HepG2 (cell line): ENCODE measurements around the gene RBM12. TPM values are rescaled to one million over a fixed set of nuclear protein-coding genes. Genes with fewer than 3 reads are reported as not detected.

ENCODE experiments used
- CEBPG ChIP-seq: IDR thresholded peaks from 2 replicates; pipeline ENCODE4 v1.6.1; 2016
- DNMT1 ChIP-seq: sonication (generic); formaldehyde crosslinking; IDR thresholded peaks from 2 replicates; pipeline ENCODE4 v1.5.1; 2020; ENCODE audit warnings: mild to moderate bottlenecking, missing genetic modification reagents
- DPF2 ChIP-seq: sonication (generic); formaldehyde crosslinking; IDR thresholded peaks from 2 replicates; pipeline ENCODE4 v1.4.0; 2020; ENCODE audit warnings: mild to moderate bottlenecking, low read depth, missing genetic modification reagents, borderline replicate concordance
- HNRNPK ChIP-seq: fragments of 200-400 bp; formaldehyde crosslinking; IDR thresholded peaks from 2 replicates; pipeline ENCODE4 v1.6.1; 2018; ENCODE audit warnings: low read length, low read depth, moderate library complexity, mild to moderate bottlenecking; ENCODE audit not compliant: poor library complexity, severe bottlenecking
- SRSF1 ChIP-seq: fragments of 200-400 bp; formaldehyde crosslinking; optimal IDR thresholded peaks from 2 replicates; pipeline ENCODE3; 2017; ENCODE audit warnings: mild to moderate bottlenecking, low read depth, low read length, moderate library complexity
- TBL1XR1 ChIP-seq: fragments of 150-350 bp; IDR thresholded peaks from 2 replicates; pipeline ENCODE4 v1.6.1; 2014; ENCODE audit warnings: borderline replicate concordance, low read length; ENCODE audit not compliant: partially characterized antibody
- TCF7 ChIP-seq: sonication (generic); IDR thresholded peaks from 2 replicates; pipeline ENCODE4 v1.6.1; 2016; ENCODE audit warnings: antibody characterized with exemption, low read depth
- ZBTB7A ChIP-seq: sonication (generic); formaldehyde crosslinking; IDR thresholded peaks from 2 replicates; pipeline ENCODE4 v1.8.0; 2022; ENCODE audit warnings: mild to moderate bottlenecking, missing genetic modification reagents
- ZFP41 ChIP-seq: sonication (generic); formaldehyde crosslinking; IDR thresholded peaks from 2 replicates; pipeline ENCODE4 v1.4.0; 2020; ENCODE audit warnings: mild to moderate bottlenecking, missing genetic modification reagents, borderline replicate concordance
- ZMAT3 ChIP-seq: sonication (generic); formaldehyde crosslinking; conservative IDR thresholded peaks from 2 replicates; pipeline ENCODE4 v1.7.0; 2021; ENCODE audit warnings: missing genetic modification reagents
- ZNF234 ChIP-seq: sonication (generic); formaldehyde crosslinking; conservative IDR thresholded peaks from 2 replicates; pipeline ENCODE4 v1.5.1; 2020; ENCODE audit warnings: mild to moderate bottlenecking, missing genetic modification reagents
- ZNF253 ChIP-seq: sonication (generic); formaldehyde crosslinking; IDR thresholded peaks from 2 replicates; pipeline ENCODE4 v1.8.0; 2022; ENCODE audit warnings: mild to moderate bottlenecking, missing genetic modification reagents, borderline replicate concordance
- ZNF709 ChIP-seq: sonication (generic); formaldehyde crosslinking; IDR thresholded peaks from 2 replicates; pipeline ENCODE4 v1.5.0; 2020; ENCODE audit warnings: mild to moderate bottlenecking, missing genetic modification reagents
- ZNF839 ChIP-seq: sonication (generic); formaldehyde crosslinking; IDR thresholded peaks from 2 replicates; pipeline ENCODE4 v1.4.0; 2020; ENCODE audit warnings: missing genetic modification reagents, mild to moderate bottlenecking, borderline replicate concordance
- ZSCAN31 ChIP-seq: sonication (generic); formaldehyde crosslinking; IDR thresholded peaks from 2 replicates; pipeline ENCODE4 v1.5.0; 2020; ENCODE audit warnings: low read depth, mild to moderate bottlenecking, missing genetic modification reagents
- polyA plus RNA-seq, 8 experiments: library from polyadenylated mRNA; depleted of rRNA in 3 of 8; stranded (reverse) in 7 of 8; unstranded in 1 of 8; fragments of >200 nt; fragmentation: Illumina TruSeq in 4 of 8; extraction: Trizol in 4 of 8; gene quantifications; 2 replicates each; pipeline versions ENCODE4 v1.2.1 to v1.2.3, GENCODE V29; 2011 to 2016; ENCODE audit warnings: low read depth in 4 of 8, missing spikeins in 1 of 8, mixed read lengths in 1 of 8; ENCODE audit not compliant: insufficient read depth in 1 of 8
- total RNA-seq, 5 experiments: library from RNA; depleted of rRNA; stranded (reverse); fragments of >200 nt; fragmentation: Illumina TruSeq; extraction: Trizol; gene quantifications; 2 replicates each; pipeline ENCODE4 v1.2.3, GENCODE V29; 2016; ENCODE audit warnings: low read depth in 1 of 5
- TF ChIP-seq, protein P1 (sequence below): sonication (generic); formaldehyde crosslinking; IDR thresholded peaks from 2 replicates; pipeline ENCODE4 v1.5.0; 2020; ENCODE audit warnings: missing genetic modification reagents, mild to moderate bottlenecking, borderline replicate concordance
- TF ChIP-seq, protein P2 (sequence below): sonication (generic); formaldehyde crosslinking; IDR thresholded peaks from 2 replicates; pipeline ENCODE4 v1.8.1; 2022; ENCODE audit warnings: low read depth, mild to moderate bottlenecking, missing genetic modification reagents
- TF ChIP-seq, protein P3 (sequence below): IDR thresholded peaks from 2 replicates; pipeline ENCODE4 v1.6.1; 2016
- TF ChIP-seq, protein P4 (sequence below): sonication (generic); formaldehyde crosslinking; IDR thresholded peaks from 2 replicates; pipeline ENCODE4 v1.4.0; 2020; ENCODE audit warnings: missing genetic modification reagents, borderline replicate concordance

RBM12 gene
- total and polyA plus RNA-seq, 2 of the 13 experiments (the other 11 are each of a cell fraction or from before 2014, with no cell fraction given): 97.9 to 104 TPM

DNA sequence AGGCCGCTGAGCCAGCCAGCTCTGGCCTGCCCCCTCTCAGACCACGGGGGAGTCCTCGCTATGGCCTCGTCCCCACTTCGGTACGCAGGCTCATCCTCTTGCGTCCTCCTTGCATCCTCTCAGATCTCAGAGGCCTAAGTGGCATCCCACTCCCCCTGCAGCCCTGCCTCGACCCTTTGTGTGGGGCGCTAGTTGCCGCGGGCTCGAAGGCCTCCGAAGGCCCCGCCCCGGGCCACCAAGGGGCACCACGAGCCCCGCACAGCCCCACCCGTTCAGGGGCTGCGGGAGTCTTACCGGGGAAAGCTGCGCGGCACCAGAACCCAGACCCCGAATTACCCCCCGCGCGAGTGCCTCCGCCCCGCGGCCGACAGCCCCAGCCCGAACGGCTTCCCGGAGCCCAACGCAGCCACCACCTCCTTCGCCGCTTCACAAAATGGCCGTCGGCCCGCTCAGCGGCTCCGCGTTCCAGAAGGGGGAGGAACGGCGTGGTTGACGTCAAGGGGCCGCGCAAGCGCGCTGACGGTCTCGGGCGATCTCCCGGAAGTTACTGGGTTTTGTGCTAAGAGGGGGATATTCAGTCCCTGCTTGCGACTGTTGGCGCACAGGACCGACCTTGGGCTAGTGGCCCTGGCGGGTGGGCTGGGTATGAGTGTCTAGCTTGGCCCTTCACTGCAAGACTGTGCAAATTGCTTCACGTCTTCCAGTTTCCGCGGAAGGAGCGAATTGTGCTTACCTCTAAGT, at the start of gene RBM12, which contains the start of gene CPNE1 (continued):
- 0 out of 2 replicates have a peak, but pooled peaks have one; percentile 75 for TF ChIP-seq ZFP41 (CRISPR knock-in tag)
- peak; percentile 91; the same call in 1 of the 2 replicates for TF ChIP-seq ZNF253 (CRISPR knock-in tag)
- TF ChIP-seq, protein P1, sequence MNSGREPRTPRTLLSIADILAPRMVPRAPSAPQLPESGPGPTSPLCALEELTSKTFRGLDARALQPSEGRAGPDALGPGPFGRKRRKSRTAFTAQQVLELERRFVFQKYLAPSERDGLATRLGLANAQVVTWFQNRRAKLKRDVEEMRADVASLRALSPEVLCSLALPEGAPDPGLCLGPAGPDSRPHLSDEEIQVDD (CRISPR knock-in tag): no peak; the same call in 1 of the 2 replicates
- TF ChIP-seq ZNF709 (CRISPR knock-in tag): peak; percentile 71; the same call in 1 of the 2 replicates
- peak; percentile 98 for TF ChIP-seq SRSF1
- TF ChIP-seq ZSCAN31: peak; percentile 99
- TF ChIP-seq TBL1XR1: peak; percentile 77
- no peak for TF ChIP-seq DPF2 (CRISPR knock-in tag)
- TF ChIP-seq ZMAT3 (CRISPR knock-in tag): peak; percentile 97
- peak; percentile 83 for TF ChIP-seq HNRNPK
- TF ChIP-seq ZNF839: peak; percentile 99; the same call in 1 of the 2 replicates
- peak; percentile 99 for TF ChIP-seq ZNF234 (CRISPR knock-in tag)
- peak; percentile 55; the same call in 1 of the 2 replicates for TF ChIP-seq CEBPG
- TF ChIP-seq, protein P2, sequence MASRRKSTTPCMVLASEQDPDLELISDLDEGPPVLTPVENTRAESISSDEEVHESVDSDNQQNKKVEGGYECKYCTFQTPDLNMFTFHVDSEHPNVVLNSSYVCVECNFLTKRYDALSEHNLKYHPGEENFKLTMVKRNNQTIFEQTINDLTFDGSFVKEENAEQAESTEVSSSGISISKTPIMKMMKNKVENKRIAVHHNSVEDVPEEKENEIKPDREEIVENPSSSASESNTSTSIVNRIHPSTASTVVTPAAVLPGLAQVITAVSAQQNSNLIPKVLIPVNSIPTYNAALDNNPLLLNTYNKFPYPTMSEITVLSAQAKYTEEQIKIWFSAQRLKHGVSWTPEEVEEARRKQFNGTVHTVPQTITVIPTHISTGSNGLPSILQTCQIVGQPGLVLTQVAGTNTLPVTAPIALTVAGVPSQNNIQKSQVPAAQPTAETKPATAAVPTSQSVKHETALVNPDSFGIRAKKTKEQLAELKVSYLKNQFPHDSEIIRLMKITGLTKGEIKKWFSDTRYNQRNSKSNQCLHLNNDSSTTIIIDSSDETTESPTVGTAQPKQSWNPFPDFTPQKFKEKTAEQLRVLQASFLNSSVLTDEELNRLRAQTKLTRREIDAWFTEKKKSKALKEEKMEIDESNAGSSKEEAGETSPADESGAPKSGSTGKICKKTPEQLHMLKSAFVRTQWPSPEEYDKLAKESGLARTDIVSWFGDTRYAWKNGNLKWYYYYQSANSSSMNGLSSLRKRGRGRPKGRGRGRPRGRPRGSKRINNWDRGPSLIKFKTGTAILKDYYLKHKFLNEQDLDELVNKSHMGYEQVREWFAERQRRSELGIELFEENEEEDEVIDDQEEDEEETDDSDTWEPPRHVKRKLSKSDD (CRISPR knock-in tag): peak; percentile 99
- TF ChIP-seq, protein P3, sequence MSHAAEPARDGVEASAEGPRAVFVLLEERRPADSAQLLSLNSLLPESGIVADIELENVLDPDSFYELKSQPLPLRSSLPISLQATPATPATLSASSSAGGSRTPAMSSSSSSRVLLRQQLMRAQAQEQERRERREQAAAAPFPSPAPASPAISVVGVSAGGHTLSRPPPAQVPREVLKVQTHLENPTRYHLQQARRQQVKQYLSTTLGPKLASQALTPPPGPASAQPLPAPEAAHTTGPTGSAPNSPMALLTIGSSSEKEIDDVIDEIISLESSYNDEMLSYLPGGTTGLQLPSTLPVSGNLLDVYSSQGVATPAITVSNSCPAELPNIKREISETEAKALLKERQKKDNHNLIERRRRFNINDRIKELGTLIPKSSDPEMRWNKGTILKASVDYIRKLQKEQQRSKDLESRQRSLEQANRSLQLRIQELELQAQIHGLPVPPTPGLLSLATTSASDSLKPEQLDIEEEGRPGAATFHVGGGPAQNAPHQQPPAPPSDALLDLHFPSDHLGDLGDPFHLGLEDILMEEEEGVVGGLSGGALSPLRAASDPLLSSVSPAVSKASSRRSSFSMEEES (CRISPR knock-in tag): peak; percentile 75; the same call in 1 of the 2 replicates
- peak; percentile 91 for TF ChIP-seq ZBTB7A (CRISPR knock-in tag)
- TF ChIP-seq TCF7: no peak
- peak; percentile 67 for TF ChIP-seq DNMT1
- TF ChIP-seq, protein P4, sequence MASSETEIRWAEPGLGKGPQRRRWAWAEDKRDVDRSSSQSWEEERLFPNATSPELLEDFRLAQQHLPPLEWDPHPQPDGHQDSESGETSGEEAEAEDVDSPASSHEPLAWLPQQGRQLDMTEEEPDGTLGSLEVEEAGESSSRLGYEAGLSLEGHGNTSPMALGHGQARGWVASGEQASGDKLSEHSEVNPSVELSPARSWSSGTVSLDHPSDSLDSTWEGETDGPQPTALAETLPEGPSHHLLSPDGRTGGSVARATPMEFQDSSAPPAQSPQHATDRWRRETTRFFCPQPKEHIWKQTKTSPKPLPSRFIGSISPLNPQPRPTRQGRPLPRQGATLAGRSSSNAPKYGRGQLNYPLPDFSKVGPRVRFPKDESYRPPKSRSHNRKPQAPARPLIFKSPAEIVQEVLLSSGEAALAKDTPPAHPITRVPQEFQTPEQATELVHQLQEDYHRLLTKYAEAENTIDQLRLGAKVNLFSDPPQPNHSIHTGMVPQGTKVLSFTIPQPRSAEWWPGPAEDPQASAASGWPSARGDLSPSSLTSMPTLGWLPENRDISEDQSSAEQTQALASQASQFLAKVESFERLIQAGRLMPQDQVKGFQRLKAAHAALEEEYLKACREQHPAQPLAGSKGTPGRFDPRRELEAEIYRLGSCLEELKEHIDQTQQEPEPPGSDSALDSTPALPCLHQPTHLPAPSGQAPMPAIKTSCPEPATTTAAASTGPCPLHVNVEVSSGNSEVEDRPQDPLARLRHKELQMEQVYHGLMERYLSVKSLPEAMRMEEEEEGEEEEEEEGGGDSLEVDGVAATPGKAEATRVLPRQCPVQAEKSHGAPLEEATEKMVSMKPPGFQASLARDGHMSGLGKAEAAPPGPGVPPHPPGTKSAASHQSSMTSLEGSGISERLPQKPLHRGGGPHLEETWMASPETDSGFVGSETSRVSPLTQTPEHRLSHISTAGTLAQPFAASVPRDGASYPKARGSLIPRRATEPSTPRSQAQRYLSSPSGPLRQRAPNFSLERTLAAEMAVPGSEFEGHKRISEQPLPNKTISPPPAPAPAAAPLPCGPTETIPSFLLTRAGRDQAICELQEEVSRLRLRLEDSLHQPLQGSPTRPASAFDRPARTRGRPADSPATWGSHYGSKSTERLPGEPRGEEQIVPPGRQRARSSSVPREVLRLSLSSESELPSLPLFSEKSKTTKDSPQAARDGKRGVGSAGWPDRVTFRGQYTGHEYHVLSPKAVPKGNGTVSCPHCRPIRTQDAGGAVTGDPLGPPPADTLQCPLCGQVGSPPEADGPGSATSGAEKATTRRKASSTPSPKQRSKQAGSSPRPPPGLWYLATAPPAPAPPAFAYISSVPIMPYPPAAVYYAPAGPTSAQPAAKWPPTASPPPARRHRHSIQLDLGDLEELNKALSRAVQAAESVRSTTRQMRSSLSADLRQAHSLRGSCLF (CRISPR knock-in tag): peak; percentile 82; the same call in 1 of the 2 replicates
